HG03103 (cell line): ENCODE data around the gene TBC1D8.

ENCODE experiments used
- ATAC-seq: cut with Tn5 transposase; IDR thresholded peaks from one replicate; pipeline ENCODE4 v1.9.1; 2021; ENCODE audit warnings: low read depth; ENCODE audit not compliant: unreplicated experiment

Gene TBC1D8

GRCh38 chr2:100963026-100963375, 188.2 kb downstream of the TBC1D8 start:
- no peak for ATAC-seq

GRCh38 chr2:100962366-100963025, 188.7 kb downstream of the TBC1D8 start:
- no peak for ATAC-seq

GRCh38 chr2:100960688-100961087, 190.5 kb downstream of the TBC1D8 start:
- no peak for ATAC-seq

GRCh38 chr2:100959225-100959880, 191.8 kb downstream of the TBC1D8 start:
- ATAC-seq: no peak

GRCh38 chr2:100957996-100958653, 193.1 kb downstream of the TBC1D8 start:
- ATAC-seq: no peak
